Effector CD8-positive, alpha-beta T cell (primary cell): ENCODE measurements around the gene BRIP1.
"Not testable (repeated sequence)": the region's sequence is repeated elsewhere in the genome, so short reads cannot be mapped to it uniquely, and the experiment has no call there.

Source experiments
- DNase-seq: peaks from one replicate; lab custom pipeline; 2025; lab: John Stamatoyannopoulos, UW

Gene BRIP1

DNA sequence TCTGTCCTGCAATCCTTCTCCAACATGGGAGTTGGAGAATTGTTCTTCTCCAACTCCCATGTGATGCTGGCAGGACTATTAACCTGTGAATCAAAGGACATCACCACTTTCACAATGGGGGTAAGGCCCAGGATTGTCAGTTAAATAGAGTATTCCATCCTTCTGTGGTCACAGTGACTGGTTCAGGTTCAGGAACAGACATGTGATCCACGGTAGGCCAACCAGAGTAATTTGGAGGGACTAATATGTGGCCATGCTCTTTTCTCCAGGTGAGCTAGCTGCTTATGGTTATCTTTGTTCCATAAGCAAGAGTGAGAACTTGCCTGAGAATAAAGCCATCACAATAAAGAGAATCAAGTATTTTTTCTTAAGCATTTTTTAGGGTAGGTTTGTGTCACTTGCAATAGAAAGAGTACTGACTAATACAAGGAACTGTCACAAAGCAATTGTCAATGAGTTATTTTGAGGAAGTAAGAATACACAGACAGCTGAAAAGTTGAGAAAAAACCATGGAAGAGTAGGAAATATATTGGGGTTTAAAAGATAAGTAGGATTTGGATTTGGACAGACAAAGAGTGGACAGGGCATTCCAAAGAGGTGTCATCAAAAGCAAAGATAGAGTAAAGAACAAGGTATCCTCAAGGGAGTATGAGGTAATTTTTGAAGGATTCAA lies 63.4 kb downstream of the BRIP1 start:
- no peak for DNase-seq

DNA sequence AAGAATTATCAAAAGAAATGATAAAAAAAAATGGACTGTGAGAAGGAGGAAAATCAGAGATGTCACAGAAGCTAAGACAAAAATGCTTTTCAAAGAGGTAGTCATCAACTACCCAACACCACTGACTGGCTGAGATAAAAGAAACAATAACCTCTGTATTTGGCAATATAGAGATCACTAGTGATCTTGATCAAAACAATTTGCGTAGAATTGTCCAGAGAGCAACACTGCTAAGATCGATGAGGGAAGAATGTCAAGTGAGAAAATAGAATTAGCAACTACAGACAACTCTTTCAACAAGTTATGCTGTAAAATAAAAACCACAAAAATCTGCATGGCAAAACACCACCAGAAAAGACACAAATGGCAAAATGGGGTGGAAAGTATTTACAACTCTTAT lies 66.0 kb downstream of the BRIP1 start:
- DNase-seq: no peak

DNA sequence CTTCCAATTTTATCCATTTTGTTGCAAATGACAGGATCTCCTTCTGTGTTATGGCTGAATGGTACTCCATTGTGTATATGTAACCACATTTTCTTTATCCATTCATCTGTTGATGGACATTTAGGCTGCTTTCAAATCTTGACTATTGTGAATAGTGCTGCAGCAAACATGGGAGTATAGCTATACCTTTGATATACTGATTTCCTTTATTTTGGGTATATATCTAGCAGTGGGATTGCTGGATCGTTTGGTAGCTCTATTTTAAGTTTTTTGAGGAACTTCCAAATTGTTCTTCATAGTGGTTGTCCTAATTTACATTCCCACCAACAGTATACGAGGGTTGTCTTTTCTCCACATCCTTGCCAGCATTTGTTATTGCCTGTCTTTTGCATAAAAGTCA lies 67.8 kb downstream of the BRIP1 start:
- DNase-seq: no peak

DNA sequence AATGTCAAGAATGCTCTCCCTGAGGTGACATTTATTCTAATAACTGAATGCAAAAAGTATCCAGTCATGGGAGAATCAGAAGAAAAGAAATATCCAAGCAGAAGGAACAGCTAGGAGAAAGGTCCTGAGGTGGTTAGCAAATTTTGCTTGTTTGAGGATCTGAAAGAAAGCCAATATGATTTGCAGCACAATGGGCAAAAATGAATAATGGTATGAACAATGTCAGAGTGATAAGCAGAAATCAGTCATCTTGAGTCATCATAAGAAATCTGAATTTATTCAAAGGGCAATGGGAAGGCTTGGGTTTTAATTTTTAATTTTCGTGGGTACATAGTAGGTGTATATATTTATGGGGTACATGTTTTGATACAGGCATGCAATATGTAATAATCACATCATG lies 68.5 kb downstream of the BRIP1 start:
- no peak for DNase-seq

DNA sequence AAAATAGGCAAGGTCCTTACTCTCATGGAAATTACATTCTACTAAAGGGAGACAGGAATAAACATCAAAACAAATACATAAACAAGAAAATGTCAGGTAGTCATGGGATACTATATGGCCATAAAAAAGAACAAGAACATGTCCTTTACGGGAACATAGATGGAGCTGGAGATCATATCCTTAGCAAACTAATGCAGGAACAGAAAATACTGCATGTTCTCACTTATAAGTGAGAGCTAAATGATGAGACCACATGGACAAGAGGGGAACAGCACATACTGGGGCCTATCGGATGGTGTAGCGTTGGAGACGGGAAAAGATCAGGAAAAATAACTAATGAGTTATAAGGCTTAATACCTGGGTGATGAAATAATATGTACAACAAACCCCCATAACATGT lies 69.1 kb downstream of the BRIP1 start:
- no peak for DNase-seq

DNA sequence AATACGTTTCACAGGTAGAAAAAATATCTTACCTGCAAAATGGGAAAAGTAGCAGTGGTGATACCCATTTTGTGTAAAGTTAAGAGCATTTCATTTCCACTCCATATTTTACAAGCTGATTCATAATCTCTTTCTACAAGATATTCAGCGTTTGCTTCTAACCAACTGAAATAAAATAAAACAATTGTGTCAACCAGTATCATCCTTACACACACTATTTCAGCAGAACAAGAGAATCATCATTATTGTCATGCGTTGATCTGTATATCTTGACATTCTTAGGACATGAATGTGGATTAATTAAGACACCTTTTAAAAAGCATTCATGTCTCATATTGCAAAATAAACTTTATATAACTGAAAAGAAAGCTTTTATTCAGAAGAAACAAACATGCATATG lies 69.8 kb downstream of the BRIP1 start:
- DNase-seq: no peak

DNA sequence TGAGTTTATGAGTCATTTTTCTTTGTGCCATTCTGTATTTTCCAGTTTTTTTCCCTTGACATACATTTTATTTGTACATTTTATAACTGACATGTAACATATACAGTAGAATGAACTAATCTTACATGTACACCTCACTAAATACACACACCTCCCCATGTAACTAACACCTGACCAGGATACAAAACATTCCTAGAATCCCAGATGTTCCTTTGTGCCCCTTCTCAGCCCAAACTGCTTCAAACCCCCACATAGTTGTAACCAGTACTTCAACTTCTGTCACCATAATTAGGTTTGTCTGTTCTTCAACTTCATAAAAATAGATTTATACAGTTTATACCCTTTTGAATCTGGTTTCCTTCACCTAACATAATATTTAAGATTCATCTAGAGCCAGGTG lies 73.5 kb downstream of the BRIP1 start:
- DNase-seq: no peak

DNA sequence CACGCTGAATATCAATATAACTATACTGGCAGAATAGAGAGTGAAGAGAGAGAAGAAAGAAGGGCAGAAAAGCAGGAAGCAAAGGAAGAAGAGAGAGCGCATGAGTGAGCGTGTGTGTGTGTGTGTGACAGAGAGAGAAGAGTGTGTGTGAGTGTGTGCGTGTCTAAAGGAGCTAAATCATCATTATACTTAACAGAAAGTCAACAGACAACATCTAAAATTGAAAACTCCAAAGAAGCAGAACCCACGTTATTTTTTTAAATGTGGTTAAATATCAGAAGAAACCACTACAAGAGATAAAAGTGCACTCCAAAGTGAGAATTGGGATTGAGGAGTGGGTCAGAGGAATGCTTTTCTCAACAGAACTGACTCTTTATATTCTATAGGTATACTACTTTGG lies 77.2 kb downstream of the BRIP1 start:
- DNase-seq: no peak

DNA sequence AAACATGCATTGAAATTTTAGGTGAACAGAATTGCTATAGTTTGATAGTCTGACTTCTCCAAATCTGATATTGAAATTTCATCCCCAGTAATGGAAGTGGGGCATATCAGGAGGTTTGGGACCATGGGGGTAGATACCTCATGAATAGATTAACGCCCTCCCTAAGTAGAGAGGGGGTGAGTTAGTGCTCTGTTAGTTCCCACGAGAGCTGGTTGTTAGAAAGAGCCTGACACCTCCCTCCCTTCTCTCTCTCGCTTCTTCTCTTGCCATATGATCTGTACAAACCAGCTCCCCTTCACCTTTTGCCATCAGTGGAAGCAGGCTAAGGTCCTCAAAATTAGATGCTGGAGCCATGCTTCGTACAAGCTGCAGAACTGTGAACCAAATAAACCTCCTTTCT lies 78.8 kb downstream of the BRIP1 start:
- DNase-seq: no peak

DNA sequence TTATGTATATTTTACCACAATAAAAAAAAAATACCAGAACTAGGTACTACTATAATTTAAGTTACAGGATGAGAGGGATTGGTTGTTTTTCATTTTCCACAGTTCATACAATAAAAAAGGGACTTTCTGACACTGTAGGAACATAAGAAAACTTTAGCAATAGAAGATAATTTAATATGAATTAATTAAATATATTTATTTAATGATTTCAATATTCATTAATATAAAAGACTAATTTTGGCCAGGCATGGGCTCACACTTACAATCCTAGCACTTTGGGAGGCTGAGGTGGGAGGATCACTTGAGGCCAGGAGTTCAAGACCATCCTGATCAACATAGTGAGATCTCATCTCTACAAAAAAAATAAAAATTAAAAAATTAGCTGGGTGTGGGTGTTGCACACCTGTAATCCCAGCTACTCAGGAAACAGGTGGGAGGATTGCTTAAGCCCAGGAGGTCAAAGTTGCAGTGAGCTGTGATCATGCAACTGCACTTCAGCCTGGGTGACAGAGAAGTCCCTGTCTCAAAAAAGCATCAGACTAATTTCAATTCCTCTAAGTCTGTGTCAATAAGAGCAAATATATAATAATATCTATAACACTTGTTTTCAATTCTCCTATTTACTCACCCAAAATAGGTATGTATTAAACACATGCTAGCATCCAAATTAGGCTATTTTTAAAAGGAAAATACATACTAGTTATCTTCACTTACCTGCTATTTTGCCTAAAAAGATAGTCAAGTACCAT lies 79.6 kb downstream of the BRIP1 start:
- no peak for DNase-seq

DNA sequence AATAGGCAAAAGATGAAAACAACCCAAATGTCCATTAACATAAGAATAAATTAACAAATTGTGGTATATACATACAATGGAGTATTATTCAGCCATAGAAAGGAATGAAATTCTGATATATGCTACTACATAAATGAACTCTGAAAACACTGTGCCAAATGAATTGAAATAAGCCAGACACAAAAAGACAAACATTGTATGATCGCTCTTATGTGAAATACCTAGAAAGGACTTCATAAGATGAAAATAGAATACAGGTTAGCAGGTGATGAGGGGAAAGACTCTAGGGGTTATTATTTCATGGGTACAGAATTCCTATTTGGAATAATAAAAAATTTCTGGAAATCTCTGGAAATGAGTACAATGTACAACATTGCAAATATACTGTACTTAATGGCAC lies 80.2 kb downstream of the BRIP1 start:
- no peak for DNase-seq

DNA sequence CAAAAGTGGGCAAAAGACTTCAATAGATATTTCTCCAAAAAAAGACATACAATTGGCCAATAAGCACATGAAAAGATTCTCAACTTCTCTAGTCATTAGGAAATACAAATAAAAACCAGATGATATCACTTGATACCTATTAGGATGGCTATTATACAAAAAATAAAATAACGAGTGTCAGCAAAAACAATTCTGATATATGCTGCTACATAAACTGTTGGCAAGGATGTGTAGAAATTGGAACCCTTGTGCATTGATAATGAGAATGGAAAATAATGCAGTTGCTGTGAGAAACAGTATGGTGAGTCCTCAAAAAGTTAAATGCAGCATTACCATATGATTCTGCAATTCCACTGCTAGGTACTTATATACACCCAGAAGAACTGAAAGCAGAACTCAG lies 80.6 kb downstream of the BRIP1 start:
- no peak for DNase-seq

DNA sequence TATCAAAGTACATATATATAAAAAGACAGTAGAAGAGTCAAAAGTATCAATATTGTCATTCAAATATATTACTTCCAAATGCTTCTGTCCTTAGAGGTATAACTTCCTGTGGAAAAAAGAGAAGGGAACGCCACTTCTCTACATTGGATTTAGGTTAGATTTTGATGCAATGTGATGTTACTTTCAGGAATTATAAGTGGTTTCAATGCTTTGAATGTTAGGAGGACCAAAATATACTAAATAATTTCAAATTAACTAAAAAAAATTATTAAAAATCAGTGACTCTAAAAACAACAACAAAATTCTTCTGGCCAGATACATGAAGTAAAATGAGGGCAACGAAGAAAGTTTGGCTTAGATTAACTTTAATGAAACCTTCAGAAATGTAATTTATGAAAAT lies 88.0 kb downstream of the BRIP1 start:
- no peak for DNase-seq

DNA sequence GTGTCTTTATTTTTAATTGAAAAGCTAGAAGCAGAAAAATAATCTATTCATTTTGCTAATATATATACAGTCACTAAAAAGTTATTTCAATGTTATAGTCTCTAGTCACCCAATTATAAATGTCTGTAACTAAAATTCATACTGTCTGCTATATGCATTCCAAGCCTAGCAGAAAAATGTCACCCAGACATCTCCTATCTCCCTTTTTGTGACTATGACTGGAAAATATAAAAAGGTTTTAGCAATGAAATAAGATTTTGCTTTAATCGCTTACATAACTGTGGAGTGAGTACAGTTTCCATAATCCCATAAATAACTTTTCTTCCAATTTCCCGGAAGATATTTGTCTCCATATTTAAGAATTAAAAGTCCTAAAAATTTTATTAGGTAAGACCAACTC lies 88.6 kb downstream of the BRIP1 start:
- DNase-seq: no peak

DNA sequence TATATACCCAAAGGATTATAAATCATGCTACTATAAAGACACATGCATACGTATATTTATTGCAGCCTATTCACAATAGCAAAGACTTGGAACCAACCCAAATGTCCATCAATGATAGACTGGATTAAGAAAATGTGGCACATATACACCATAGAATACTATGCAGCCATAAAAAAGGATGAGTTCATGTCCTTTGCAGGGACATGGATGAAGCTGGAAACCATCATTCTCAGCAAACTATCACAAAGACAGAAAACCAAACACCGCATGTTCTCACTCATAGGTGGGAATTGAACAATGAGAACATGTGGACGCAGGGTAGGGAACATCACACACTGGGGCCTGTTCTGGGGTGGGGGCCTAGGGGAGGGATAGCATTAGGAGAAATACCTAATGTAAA lies 89.2 kb downstream of the BRIP1 start:
- not testable (repeated sequence) for DNase-seq

DNA sequence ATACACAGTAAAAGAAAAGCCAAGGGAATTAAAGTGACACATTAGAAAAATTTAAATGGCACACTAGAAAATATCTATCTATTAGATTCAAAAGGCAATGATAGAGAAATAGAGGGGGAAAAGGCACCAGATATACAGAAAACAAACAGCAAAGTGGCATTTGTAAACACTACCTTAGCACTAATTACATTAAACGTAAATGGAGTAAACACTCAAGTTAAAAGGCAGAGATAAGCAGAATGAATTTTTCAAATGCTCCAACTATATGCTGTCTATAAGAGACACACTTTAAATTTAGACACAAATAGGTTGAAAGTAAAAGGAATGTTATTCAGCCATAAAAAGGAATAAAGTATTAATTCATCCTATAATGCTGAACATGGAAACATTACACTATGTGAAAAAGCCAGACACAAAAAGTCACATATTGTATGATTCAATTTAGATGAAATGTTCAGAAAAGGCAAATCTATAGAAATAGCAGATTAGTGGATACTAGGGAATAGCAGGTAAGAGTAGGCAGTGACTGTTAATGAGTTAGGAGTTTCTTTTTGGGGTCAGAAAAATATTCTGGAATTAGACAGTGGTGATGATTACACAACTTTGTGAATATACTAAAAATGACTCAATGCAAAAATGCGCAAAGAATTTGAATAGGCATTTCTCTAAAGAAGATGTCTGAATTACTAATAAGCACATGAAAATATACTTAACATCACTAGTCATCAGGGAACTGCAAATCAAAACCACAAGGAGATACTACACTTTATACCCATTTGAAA lies 92.4 kb downstream of the BRIP1 start:
- no peak for DNase-seq

DNA sequence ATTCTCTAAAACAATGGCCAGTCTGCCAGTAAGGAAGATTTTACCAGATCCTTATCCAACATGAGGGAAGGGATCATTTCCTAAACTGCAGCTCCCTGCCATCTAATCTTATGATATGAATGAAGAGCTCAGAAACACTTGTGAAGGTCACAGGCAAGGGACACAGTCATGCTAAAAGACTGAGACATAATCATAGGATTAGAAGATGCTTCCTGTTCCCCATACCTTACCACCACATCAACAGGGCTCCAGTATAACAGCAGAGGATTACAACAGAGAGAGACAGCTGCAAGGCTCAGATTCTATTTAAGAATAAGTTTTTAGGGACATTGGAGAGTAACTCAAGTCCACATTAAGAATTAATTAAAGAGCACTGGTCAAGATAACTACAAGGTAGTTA lies 93.3 kb downstream of the BRIP1 start:
- no peak for DNase-seq

DNA sequence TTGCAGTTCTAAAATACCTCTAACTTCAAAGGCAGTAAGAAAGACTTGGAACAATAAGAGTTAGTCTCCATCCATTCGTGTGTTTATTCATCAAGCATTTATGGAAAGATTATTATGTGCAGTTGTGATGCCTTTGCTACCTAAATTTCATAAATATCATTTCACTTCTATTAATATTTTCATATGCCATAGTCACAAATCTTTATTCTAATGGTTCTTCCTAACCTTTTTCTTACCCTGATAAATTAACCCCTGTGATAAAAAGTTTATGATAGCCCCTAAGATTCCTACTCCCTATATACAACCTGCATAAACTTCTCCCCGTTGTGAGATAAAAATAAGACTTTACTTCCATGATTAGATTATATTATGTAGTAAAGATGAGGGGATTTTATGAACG lies 94.9 kb downstream of the BRIP1 start:
- no peak for DNase-seq

DNA sequence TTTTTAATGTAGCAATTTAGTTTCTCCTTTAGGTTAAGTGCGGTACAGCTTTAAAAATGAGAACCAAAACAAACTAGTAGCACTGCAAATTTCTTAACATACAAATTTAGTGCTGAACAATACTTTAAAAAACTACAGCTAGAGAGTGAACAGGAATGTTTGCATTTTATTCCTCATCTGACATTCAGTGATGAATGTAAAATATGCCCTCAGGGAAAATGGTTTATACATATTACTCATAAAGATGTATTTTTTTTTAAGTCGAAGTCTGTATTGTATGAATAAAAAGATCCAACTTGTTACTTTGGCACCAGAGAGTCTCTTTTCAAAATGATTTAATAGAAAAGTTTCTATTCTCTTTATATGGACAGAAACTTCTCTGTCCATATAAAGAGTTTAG lies 96.8 kb downstream of the BRIP1 start:
- no peak for DNase-seq

DNA sequence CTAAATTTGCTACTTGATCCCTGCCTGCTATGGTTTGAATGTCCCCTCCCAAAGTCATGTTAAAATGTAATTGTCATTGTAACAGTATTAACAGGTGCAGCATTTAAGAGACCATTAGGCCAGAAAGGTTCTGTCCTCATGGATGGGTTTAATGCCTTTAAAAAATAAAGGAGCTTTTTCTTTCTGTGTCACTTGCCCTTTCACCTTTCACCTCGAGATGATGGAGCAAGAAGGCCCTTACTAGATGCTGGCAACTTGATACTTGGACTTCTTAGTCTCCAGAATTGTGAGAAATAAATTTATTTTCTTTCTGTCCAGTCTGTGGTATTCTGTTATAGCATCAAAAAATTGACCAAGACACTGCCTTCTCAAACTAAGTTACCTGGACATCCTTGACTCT lies 98.5 kb downstream of the BRIP1 start:
- no peak for DNase-seq

DNA sequence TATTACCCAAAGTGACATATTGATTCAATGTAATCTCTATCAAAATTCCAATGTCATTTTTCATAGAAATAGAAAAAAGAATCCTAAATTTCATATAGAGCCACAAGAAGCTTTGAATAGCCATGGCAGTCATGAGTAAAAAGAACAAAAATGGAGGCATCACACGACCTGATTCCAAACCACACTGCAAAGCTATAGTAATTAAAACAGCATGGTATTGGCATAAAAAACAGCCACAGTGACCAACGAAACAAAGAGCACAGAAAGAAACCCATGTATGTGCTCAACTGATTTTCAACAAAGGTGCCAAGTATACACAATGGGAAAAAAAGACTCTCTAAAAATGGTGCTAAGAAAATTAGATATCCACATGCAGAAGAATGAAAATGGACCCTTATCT lies 101.5 kb downstream of the BRIP1 start:
- DNase-seq: no peak

DNA sequence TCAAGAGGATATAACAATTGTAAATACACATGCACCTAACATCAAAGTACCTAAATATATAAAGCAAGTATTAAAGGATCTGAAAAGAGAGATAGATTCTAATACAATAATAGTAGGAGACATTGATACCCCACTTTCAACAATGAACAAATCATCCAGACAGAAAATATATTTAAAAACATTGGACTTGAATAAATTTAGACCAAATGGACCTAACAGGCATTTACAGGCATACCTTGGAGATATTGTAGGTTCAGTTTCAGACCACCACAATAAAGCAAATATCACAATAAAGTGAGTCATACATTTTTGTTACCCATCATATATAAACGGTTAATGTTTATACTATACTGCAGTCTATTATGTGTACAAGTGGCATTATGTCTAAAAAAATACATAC lies 104.0 kb downstream of the BRIP1 start:
- DNase-seq: no peak

DNA sequence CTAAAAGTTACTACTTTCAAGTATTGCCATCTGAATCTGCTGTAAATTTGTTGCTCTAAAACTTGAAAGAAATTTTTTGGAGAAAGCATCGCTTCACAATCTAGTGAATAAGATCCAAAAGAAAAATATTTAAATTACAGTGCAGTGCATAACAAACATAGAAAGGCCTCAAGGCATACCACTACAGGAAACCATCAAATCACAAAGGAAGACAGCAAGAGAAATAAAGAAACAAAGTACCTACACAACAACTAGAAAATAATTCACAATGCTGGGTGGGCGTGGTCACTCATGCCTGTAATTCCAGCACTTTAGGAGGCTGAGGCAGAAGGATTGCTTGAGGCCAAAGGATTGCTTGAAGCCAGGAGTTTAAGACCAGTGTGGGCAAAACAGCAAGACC lies 104.9 kb downstream of the BRIP1 start:
- no peak for DNase-seq
